ENCODE measurements around the gene VIPR1.

The VIPR1 gene

GRCh38 chr3:42502429-42503250 lies at the start of gene VIPR1:
TSS of gene VIPR1 (plus strand) at chr3:42502643. CDS start at chr3:42502736, 93 bp downstream.
- peak; percentile 96 to 97 for DNase-seq (ENCODE audit: low read depth in 1 of 2, low spot score in 1 of 2)
- in situ Hi-C loops (cut with HindIII; ENCODE audit: low pct_unique_long_range_greater_than_20kb, low sequenced_read_pairs): no loop called here

GRCh38 chr3:42456211-42456610 lies 46.2 kb upstream of the VIPR1 start:
- TF ChIP-seq JUND (IDR thresholded peaks at IDR 0.05; ENCODE audit: low read depth): no peak
- in situ Hi-C loops (cut with HindIII; ENCODE audit: low pct_unique_long_range_greater_than_20kb, low sequenced_read_pairs): no loop called here
- no peak for DNase-seq (ENCODE audit: low read depth in 1 of 2, low spot score in 1 of 2)

More at GRCh38 chr3:42502429-42503250, at the start of gene VIPR1:
- no peak for TF ChIP-seq JUND (IDR thresholded peaks at IDR 0.05; ENCODE audit: low read depth)

- in situ Hi-C loops (cut with HindIII; ENCODE audit: low pct_unique_long_range_greater_than_20kb, low sequenced_read_pairs): no loop called here
- TF ChIP-seq JUND (IDR thresholded peaks at IDR 0.05; ENCODE audit: low read depth): no peak
- no peak for DNase-seq (ENCODE audit: low read depth in 1 of 2, low spot score in 1 of 2)
Observed at GRCh38 chr3:42459151-42459550, 43.3 kb upstream of the VIPR1 start.

GRCh38 chr3:42461762-42462161 lies 40.7 kb upstream of the VIPR1 start:
- in situ Hi-C loops (cut with HindIII; ENCODE audit: low pct_unique_long_range_greater_than_20kb, low sequenced_read_pairs): no loop called here
- TF ChIP-seq JUND (IDR thresholded peaks at IDR 0.05; ENCODE audit: low read depth): no peak

GRCh38 chr3:42463093-42463492 lies 39.4 kb upstream of the VIPR1 start:
- no peak for TF ChIP-seq JUND (IDR thresholded peaks at IDR 0.05; ENCODE audit: low read depth)
- in situ Hi-C loops (cut with HindIII; ENCODE audit: low pct_unique_long_range_greater_than_20kb, low sequenced_read_pairs): no loop called here
- no peak for DNase-seq (ENCODE audit: low read depth in 1 of 2, low spot score in 1 of 2)

More at GRCh38 chr3:42461762-42462161, 40.7 kb upstream of the VIPR1 start:
- no peak for DNase-seq (ENCODE audit: low read depth in 1 of 2, low spot score in 1 of 2)

- in situ Hi-C loops (cut with HindIII; ENCODE audit: low pct_unique_long_range_greater_than_20kb, low sequenced_read_pairs): no loop called here
- no peak for TF ChIP-seq JUND (IDR thresholded peaks at IDR 0.05; ENCODE audit: low read depth)
- DNase-seq (ENCODE audit: low read depth in 1 of 2, low spot score in 1 of 2): no peak
Observed at GRCh38 chr3:42468111-42468510, 34.3 kb upstream of the VIPR1 start.

- in situ Hi-C loops (cut with HindIII; ENCODE audit: low pct_unique_long_range_greater_than_20kb, low sequenced_read_pairs): no loop called here
- TF ChIP-seq JUND (IDR thresholded peaks at IDR 0.05; ENCODE audit: low read depth): no peak
- DNase-seq (ENCODE audit: low read depth in 1 of 2, low spot score in 1 of 2): no peak
Observed at GRCh38 chr3:42472555-42472954, 29.9 kb upstream of the VIPR1 start.

- DNase-seq (ENCODE audit: low read depth in 1 of 2, low spot score in 1 of 2): peak in 1 of 2 experiments; percentile 88
- no peak for TF ChIP-seq JUND (IDR thresholded peaks at IDR 0.05; ENCODE audit: low read depth)
- in situ Hi-C loops (cut with HindIII; ENCODE audit: low pct_unique_long_range_greater_than_20kb, low sequenced_read_pairs): no loop called here
Observed at GRCh38 chr3:42473083-42473932, 29.1 kb upstream of the VIPR1 start.

GRCh38 chr3:42476225-42477125 lies 26.0 kb upstream of the VIPR1 start:
- DNase-seq (ENCODE audit: low read depth in 1 of 2, low spot score in 1 of 2): peak; percentile 61 to 100
- in situ Hi-C loops (cut with HindIII; ENCODE audit: low pct_unique_long_range_greater_than_20kb, low sequenced_read_pairs): no loop called here
- TF ChIP-seq JUND (IDR thresholded peaks at IDR 0.05; ENCODE audit: low read depth): peak; percentile 78

- in situ Hi-C loops (cut with HindIII; ENCODE audit: low pct_unique_long_range_greater_than_20kb, low sequenced_read_pairs): no loop called here
- DNase-seq (ENCODE audit: low read depth in 1 of 2, low spot score in 1 of 2): no peak
- no peak for TF ChIP-seq JUND (IDR thresholded peaks at IDR 0.05; ENCODE audit: low read depth)
Observed at GRCh38 chr3:42477696-42478095, 24.7 kb upstream of the VIPR1 start.

- in situ Hi-C loops (cut with HindIII; ENCODE audit: low pct_unique_long_range_greater_than_20kb, low sequenced_read_pairs): no loop called here
- no peak for DNase-seq (ENCODE audit: low read depth in 1 of 2, low spot score in 1 of 2)
- TF ChIP-seq JUND (IDR thresholded peaks at IDR 0.05; ENCODE audit: low read depth): no peak
Observed at GRCh38 chr3:42478830-42479229, 23.6 kb upstream of the VIPR1 start.
